Activated CD4-positive, CD25-positive, alpha-beta regulatory T cell treated with anti-CD3 and anti-CD28 coated beads, Interleukin-2, amount 50 U/mL, for 24 hours (primary cell): ENCODE results near the gene COL4A6.

Experiments
- ATAC-seq, 2 donors: fragments of 150-1000 bp; cut with Tn5 transposase; one replicate each; pipeline ENCODE4 v1.10.0; 2021; ENCODE audit warnings: mild to moderate bottlenecking in 1 of 2, moderate library complexity in 1 of 2

Gene COL4A6

GRCh38 chrX:108268434-108269080, 169.7 kb downstream of the COL4A6 start:
- no peak for ATAC-seq

DNA sequence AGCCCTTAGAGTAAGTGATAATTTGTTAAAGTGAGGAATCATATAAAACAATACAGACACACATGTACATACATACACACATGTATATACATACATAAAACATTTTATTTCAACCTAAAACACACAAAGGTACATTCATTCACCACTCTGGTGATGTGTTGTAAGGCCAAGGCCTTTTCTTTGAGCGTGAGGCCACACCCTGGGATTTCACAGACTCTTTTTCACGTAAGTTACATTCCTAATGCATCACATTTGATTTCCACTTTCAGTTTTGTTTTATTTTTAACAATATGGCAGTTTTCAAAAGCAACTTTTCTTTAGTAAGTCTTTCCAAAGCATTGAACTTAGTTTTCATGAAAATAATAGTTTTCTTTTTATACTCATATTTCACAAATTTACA, 170.7 kb downstream of the COL4A6 start:
- ATAC-seq = no peak

- no peak for ATAC-seq
Measured at GRCh38 chrX:108264376-108264775, 173.8 kb downstream of the COL4A6 start.

DNA sequence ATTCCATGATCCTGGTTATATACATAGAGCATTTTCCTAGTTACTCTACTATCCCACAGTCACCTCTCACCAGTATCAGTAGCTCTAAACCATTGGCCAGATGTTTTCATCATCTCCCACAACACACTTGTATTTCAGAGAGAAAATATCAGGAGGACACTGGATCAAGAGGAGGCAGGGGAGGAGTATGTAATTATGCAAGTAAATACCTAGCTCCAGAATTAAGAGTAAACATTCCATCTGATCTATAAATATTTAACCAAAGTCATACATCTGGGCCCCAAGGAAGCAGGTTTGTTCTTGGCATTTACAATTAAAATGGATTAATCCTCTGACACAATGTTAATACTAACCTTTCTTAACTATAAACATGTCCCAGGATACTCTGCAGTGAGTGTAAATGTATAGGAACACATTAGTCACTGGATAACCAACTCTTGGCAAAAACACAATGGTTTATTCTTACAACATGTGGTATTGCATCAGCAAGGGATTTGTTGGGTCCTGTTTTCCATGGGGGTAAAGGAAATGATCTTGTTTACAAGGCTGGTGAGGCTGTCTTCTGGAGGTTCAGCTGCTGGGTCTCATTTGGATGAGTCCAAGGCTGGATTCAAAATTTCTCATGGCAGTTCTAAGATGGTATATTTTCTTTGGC, 176.5 kb downstream of the COL4A6 start:
- no peak for ATAC-seq

DNA sequence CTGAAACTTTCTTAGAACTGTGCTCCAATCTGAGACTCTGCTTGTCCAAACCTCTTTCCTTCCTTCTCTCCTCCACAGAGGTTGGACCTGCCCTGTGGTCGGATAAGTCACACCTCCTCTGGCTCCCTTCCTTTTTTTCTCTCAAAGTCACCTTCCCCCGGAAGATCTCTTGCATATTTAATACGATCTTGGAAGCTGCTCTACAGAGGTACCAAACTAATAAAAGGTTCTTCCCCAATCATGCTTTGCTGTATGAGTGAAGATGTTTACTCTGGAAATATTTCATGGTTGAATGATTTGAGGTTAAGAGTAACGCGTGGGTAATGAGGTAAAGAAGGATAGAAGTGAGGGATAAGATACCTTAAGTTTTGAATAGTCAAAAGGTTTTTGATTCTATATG, 180.7 kb downstream of the COL4A6 start:
- no peak for ATAC-seq

- ATAC-seq = no peak
Measured at GRCh38 chrX:108254636-108255035, 183.6 kb downstream of the COL4A6 start.

GRCh38 chrX:108250654-108251579, 187.3 kb downstream of the COL4A6 start:
- no peak for ATAC-seq

DNA sequence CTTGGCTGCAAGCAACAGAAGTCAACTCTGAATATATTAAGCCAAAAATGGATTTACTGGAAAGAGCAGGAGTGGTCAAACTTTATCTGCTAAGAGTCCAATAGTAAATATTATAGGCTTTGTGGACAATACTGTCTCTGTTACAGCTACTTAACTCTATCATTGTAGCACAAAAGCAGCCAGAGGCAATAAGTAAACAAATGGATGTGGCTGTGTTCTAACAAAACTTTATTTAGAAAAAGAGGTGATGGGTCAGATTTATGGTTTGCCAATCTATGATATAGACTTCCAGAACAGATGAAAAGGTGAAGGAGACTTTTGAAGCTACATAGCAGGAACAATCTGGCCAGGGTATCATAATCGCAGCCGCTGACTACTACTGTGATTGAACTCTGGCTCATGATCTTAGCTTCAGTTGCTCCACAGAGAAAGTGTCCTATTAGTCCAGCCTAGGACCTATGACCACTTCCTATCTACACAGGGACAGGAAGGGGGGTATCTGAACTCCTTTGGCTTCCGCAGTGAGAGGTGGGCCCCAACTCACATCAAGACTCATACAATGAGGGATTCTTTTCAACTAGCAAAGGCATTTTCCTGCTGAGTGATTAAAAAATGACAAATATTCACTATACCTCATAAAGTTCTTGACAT, 191.8 kb downstream of the COL4A6 start:
- no peak for ATAC-seq

- no peak for ATAC-seq
Measured at GRCh38 chrX:108245462-108245861, 192.8 kb downstream of the COL4A6 start.

DNA sequence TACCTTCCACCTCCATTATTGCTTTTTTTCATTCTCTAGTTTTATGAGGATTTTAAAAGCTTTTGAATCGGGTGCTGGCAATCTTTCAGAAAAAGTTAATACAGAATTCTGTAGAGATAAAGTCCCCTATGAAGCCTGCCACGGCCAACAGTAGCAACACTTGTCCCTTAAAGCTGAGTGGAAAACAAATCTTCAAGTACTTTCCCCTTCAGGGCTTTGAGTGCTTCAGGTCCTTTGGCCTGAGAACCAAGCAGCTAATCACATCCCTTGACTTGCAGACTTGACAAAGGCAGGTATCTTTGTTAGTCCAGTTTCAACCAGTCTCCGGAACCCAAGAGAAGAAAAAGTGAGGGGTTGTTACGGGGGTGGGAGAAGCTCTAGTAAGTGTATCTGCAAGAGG, 202.2 kb downstream of the COL4A6 start:
- ATAC-seq = no peak

DNA sequence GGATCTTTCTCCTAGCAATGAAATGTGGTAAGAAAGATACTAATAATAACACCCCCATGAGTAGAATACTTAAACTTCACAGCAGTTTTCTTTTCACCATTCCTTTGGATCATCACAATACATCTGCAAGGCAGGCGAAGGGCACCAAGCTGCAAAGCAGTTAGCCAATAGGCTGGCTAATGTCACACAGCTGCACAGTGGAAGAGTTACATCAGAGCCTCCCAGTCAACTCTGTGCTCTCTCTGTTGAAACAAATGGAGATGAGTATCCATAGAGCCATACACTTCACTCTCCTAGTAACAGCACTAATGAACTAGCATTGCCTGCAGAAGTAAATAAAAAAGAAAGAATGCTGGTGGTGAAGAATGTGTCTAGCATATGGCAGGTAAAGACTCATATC, 207.6 kb downstream of the COL4A6 start:
- no peak for ATAC-seq

- ATAC-seq = no peak
Measured at GRCh38 chrX:108224727-108225621, 213.2 kb downstream of the COL4A6 start.

DNA sequence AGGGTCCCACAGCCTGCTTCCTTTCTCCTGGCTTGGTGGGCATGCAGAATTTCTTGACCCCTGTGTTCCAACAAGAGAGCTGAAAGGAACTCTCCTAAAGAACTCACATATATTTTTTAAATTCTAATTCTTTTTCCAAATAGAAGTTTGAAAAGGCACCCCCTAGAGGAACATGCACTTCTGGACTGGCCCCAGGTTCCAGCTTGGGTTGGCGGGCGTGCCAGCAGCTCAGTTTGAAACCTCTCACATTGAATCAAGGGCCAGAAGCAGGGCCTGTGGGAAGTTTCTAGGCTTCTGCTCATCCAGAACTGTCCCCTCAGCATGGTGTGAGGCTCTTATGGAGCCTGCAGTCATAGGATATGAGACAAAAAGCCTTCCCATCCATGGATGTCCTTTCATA, 214.0 kb downstream of the COL4A6 start:
- no peak for ATAC-seq

DNA sequence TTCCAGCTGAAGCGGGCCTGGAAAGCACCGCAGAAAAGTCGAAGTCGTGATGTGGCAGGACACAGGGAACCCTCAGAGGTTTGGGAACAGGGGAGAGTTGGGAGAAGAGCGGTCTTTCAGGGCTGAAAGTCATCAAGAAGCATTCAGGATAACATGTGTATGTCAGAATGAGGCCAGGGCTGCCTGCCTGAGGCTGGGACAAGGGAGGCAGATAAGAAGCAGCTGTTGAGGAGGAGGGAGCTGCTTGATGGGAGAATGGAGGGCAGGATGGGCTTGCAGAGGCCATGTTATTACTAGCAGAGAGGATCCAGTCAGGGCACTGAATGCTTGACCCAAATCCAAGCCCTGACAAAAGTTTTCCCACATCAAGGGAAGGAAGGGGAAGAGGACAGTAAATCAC, 214.6 kb downstream of the COL4A6 start:
- no peak for ATAC-seq

- ATAC-seq = no peak
Measured at GRCh38 chrX:108221301-108221864, 216.8 kb downstream of the COL4A6 start.

GRCh38 chrX:108219949-108220601, 218.1 kb downstream of the COL4A6 start:
- no peak for ATAC-seq

DNA sequence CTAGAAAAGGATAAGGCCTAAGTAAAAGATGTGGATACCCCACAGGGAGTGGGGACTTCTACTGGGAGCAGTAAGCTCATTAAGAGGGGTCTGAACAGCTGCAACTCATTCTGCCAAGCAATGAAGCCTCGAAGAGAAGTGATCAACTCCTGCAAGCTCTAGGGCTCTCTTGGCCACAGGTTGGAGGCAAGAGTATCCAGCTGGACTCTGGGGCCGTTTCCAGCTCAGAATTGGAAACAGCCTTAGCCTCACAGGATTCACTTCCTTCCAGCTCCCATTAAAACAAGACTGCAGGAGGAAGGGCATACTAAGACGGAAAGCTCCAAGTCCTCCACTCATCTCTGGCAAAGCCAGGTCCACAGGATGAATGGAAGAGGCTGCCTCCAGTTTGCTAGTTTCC, 220.3 kb downstream of the COL4A6 start:
- no peak for ATAC-seq

GRCh38 chrX:108216919-108217571, 221.2 kb downstream of the COL4A6 start:
- no peak for ATAC-seq

GRCh38 chrX:108216405-108216804, 221.8 kb downstream of the COL4A6 start:
- ATAC-seq = no peak

DNA sequence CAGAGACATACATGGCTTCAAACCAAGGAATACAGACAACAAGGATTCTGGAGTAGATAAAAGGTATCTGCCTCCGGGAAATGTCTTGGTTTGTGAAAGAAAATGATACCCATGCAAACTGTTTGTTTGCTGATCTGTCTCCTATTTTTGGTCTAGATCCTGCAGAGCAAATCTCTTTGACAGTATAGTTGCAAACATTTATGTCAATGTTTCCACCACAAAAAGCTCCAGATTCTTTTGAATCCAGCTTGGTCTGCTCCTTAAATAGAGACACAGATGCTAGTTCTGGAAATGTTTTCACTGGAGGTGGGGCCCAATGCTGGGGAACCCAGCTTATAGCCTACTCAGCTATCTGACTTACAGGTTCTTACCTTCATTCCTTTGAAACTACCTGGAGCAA, 226.9 kb downstream of the COL4A6 start:
- ATAC-seq = no peak
